Lung (tissue), 12 donors: Measurements from ENCODE around the gene MAN2A1. TPM values are rescaled to one million over a fixed set of nuclear protein-coding genes. Genes with fewer than 3 reads are reported as not detected.

Experiments used
- ATAC-seq: fragments of 200-7000 bp; cut with Tn5 transposase; one replicate; pipeline ENCODE4 v1.9.1; 2020; ENCODE audit warnings: moderate number of reproducible peaks; ENCODE audit not compliant: insufficient read depth, low FRiP score
- DNase-seq, 3 donors: peaks; one replicate each; pipeline ENCODE4 v3.0.0-alpha.2; 2013 to 2017
- H3K27ac ChIP-seq, 2 donors: one replicate each; pipeline ENCODE4 v1.5.1; 2013; ENCODE audit warnings: mild to moderate bottlenecking in 2 of 2, moderate library complexity in 2 of 2, control low read depth in 1 of 2, inconsistent platforms in 1 of 2, low read depth in 1 of 2, low read length in 1 of 2
- H3K27me3 ChIP-seq, 3 donors: one replicate each; pipeline ENCODE4 v1.5.1; 2013; ENCODE audit warnings: low read length in 2 of 3; ENCODE audit not compliant: control insufficient read depth in 3 of 3, insufficient read depth in 3 of 3
- H3K36me3 ChIP-seq, 4 donors: one replicate each; pipeline ENCODE4 v1.5.1; 2013; ENCODE audit warnings: low read length in 4 of 4, mild to moderate bottlenecking in 1 of 4, moderate library complexity in 1 of 4; ENCODE audit not compliant: control insufficient read depth in 4 of 4, insufficient read depth in 4 of 4
- H3K4me1 ChIP-seq, 5 donors: one replicate each; pipeline ENCODE4 v1.5.1; 2013; ENCODE audit warnings: low read length in 5 of 5, mild to moderate bottlenecking in 2 of 5, moderate library complexity in 1 of 5; ENCODE audit not compliant: control insufficient read depth in 5 of 5, insufficient read depth in 5 of 5
- H3K4me3 ChIP-seq: one replicate; pipeline ENCODE4 v1.5.1; 2013; ENCODE audit warnings: mild to moderate bottlenecking, control low read depth, moderate library complexity
- H3K9ac ChIP-seq, 2 donors: one replicate each; pipeline ENCODE4 v1.5.1; 2013; ENCODE audit warnings: low read length in 2 of 2, control low read depth in 1 of 2; ENCODE audit not compliant: insufficient read depth in 1 of 2
- H3K9me3 ChIP-seq, 4 donors: one replicate each; pipeline ENCODE4 v1.5.1; 2013; ENCODE audit warnings: low read length in 3 of 4, mild to moderate bottlenecking in 1 of 4, moderate library complexity in 1 of 4; ENCODE audit not compliant: control insufficient read depth in 4 of 4, insufficient read depth in 3 of 4
- CTCF ChIP-seq: IDR thresholded peaks from 2 replicates; pipeline ENCODE4 v1.5.1; 2012; ENCODE audit warnings: mild to moderate bottlenecking; ENCODE audit errors: control extremely low read depth, extremely low read depth
- WGBS, 2 donors: extraction: QIAGEN DNeasy Blood & Tissue Kit; methylation state at CpG; one replicate each; pipeline ENCODE4 v1.1.7; 2013; 5-methylcytosine and 5-hydroxymethylcytosine counted together
- polyA plus RNA-seq, 2 donors: library from polyadenylated mRNA; stranded (reverse); fragments of 200-250 nt; gene quantifications; one replicate each; pipeline ENCODE4 v1.2.1, GENCODE V29; 2013
- total RNA-seq, 2 donors: library from RNA; depleted of rRNA in 1 of 2; stranded (reverse); fragments of >200 nt in 1 of 2; gene quantifications; one replicate each; pipeline ENCODE4 v1.2.1, GENCODE V29; 2014 to 2021
- donor health status: control.
- donor health status: control.
- donor health status: Bipolar disorder and iron deficiency.
- donor health status: healthy.
- donor health status: DM: yes; HTN: yes; CAD: no.

The MAN2A1 gene
- total and polyA plus RNA-seq, 4 donors = 7.8 to 65.1 (median 25.3) TPM

GRCh38 chr5:109855056-109855455 lies 165.3 kb downstream of the MAN2A1 start:
- Histone ChIP-seq H3K4me1 (no peaks in the 10 kb centered on the region), H3K4me3 (no peak overlapping the region), H3K27ac (no peak overlapping the region), H3K36me3 (peaks cover 7 to 31% (median 17%) of the 10 kb centered on the region in 4 donors), H3K9me3 (no peaks in the 10 kb centered on the region), H3K27me3 (no peaks in the 10 kb centered on the region), H3K9ac (no peak overlapping the region)
- 98 to 100% methylated on average over 1 of the region's 1 CpG for WGBS, 2 donors
- ATAC-seq = no peak
- DNase-seq = no peak
- no peak for TF ChIP-seq CTCF

- WGBS, 2 donors = 82% methylated on average over 8 of the region's 8 CpGs
- no peaks in the 10 kb centered on the region for H3K27me3 ChIP-seq
- no peak for TF ChIP-seq CTCF
- peaks cover 11 to 27% (median 14%) of the 10 kb centered on the region in 4 donors for H3K36me3 ChIP-seq
- no peak overlapping the region for H3K9ac ChIP-seq
- no peak overlapping the region for H3K27ac ChIP-seq
- no peaks in the 10 kb centered on the region for H3K9me3 ChIP-seq
- no peaks in the 10 kb centered on the region for H3K4me1 ChIP-seq
- ATAC-seq (no peak), DNase-seq (no peak)
- H3K4me3 ChIP-seq = no peak overlapping the region
Observed at GRCh38 chr5:109857405-109858031, 167.8 kb downstream of the MAN2A1 start.

- Histone ChIP-seq H3K4me1 (peaks cover 0 to 4% (median 0%) of the 10 kb centered on the region in 5 donors), H3K9ac (no peak overlapping the region), H3K36me3 (peaks cover 8 to 27% (median 13%) of the 10 kb centered on the region in 4 donors), H3K27ac (no peak overlapping the region), H3K9me3 (no peaks in the 10 kb centered on the region), H3K4me3 (no peak overlapping the region), H3K27me3 (no peaks in the 10 kb centered on the region)
- ATAC-seq (no peak), DNase-seq (no peak)
- TF ChIP-seq CTCF = no peak
Observed at GRCh38 chr5:109859537-109859936, 169.8 kb downstream of the MAN2A1 start.

GRCh38 chr5:109862301-109862700 lies 172.6 kb downstream of the MAN2A1 start:
- H3K9ac ChIP-seq = no peak overlapping the region
- WGBS, 2 donors = 97 to 98% methylated on average over 2 of the region's 2 CpGs
- no peak overlapping the region for H3K27ac ChIP-seq
- ATAC-seq = no peak
- H3K4me1 ChIP-seq = peaks cover 0 to 4% (median 0%) of the 10 kb centered on the region in 5 donors
- DNase-seq = no peak
- H3K4me3 ChIP-seq = no peak overlapping the region
- H3K36me3 ChIP-seq = peaks cover 12 to 26% (median 16%) of the 10 kb centered on the region in 4 donors
- no peak for TF ChIP-seq CTCF
- H3K9me3 ChIP-seq = no peaks in the 10 kb centered on the region
- H3K27me3 ChIP-seq = no peaks in the 10 kb centered on the region
